Hepatocyte (in vitro differentiated cells): ENCODE data around the gene ARL6IP4. TPM values are rescaled to one million over a fixed set of nuclear protein-coding genes. Genes with fewer than 3 reads are reported as not detected.

Experiments
- DNase-seq: peaks from one replicate; pipeline ENCODE4 v3.0.0-alpha.2; 2016; ENCODE audit warnings: low spot score
- H2AFZ ChIP-seq: fragments of 200-600 bp; sonication (generic); 2 replicates; pipeline ENCODE4 v1.6.0; 2016; ENCODE audit warnings: antibody characterized with exemption, mild to moderate bottlenecking
- H3K27ac ChIP-seq: fragments of 200-600 bp; sonication (generic); 2 replicates; pipeline ENCODE4 v1.5.1; 2016; ENCODE audit warnings: mild to moderate bottlenecking
- H3K27me3 ChIP-seq: fragments of 200-600 bp; sonication (generic); 2 replicates; pipeline ENCODE4 v1.6.1; 2016
- H3K36me3 ChIP-seq: fragments of 200-600 bp; sonication (generic); replicated peaks from 2 replicates; pipeline ENCODE4 v1.5.1; 2016; ENCODE audit warnings: low read depth; ENCODE audit not compliant: insufficient read depth
- H3K4me1 ChIP-seq: fragments of 200-600 bp; sonication (generic); 2 replicates; pipeline ENCODE4 v1.5.1; 2016; ENCODE audit warnings: mild to moderate bottlenecking, moderate library complexity; ENCODE audit not compliant: insufficient read depth
- H3K4me2 ChIP-seq: fragments of 200-600 bp; sonication (generic); 2 replicates; pipeline ENCODE4 v1.6.0; 2016
- H3K4me3 ChIP-seq: fragments of 200-600 bp; sonication (generic); 2 replicates; pipeline ENCODE4 v1.5.1; 2016; ENCODE audit warnings: mild to moderate bottlenecking
- H3K79me2 ChIP-seq: fragments of 200-600 bp; sonication (generic); 2 replicates; pipeline ENCODE4 v1.6.0; 2017; ENCODE audit warnings: mild to moderate bottlenecking
- H3K9me2 ChIP-seq: fragments of 200-600 bp; sonication (generic); replicated peaks from 2 replicates; pipeline ENCODE4 v1.6.0; 2017; ENCODE audit warnings: mild to moderate bottlenecking; ENCODE audit not compliant: insufficient read depth
- H3K9me3 ChIP-seq: fragments of 200-600 bp; sonication (generic); 2 replicates; pipeline ENCODE4 v1.5.1; 2016; ENCODE audit warnings: low read depth, mild to moderate bottlenecking
- H4K20me1 ChIP-seq: fragments of 200-600 bp; sonication (generic); 2 replicates; pipeline ENCODE4 v1.6.0; 2016; ENCODE audit warnings: mild to moderate bottlenecking; ENCODE audit not compliant: insufficient read depth, poor library complexity, severe bottlenecking
- CTCF ChIP-seq: fragments of 200-600 bp; sonication (generic); IDR thresholded peaks from 2 replicates; pipeline ENCODE4 v1.5.1; 2016; ENCODE audit warnings: antibody characterized with exemption, mild to moderate bottlenecking; ENCODE audit not compliant: poor library complexity
- EZH2 ChIP-seq: fragments of 200-600 bp; sonication (generic); IDR thresholded peaks from 2 replicates; pipeline ENCODE4 v1.6.1; 2016; ENCODE audit warnings: antibody characterized with exemption, mild to moderate bottlenecking, borderline replicate concordance
- EZH2phosphoT487 ChIP-seq: fragments of 200-600 bp; sonication (generic); IDR thresholded peaks from one replicate; pipeline ENCODE4 v1.6.1; 2018; ENCODE audit warnings: antibody characterized with exemption, mild to moderate bottlenecking, low read depth, moderate library complexity; ENCODE audit not compliant: unreplicated experiment, severe bottlenecking
- WGBS: methylation state at CpG from one replicate; pipeline ENCODE4 v1.1.6; 2016; ENCODE audit warnings: low lambda C conversion rate; ENCODE audit errors: missing lambda C conversion rate; 5-methylcytosine and 5-hydroxymethylcytosine counted together
- polyA plus RNA-seq: library from polyadenylated mRNA; unstranded; fragments of >200 nt; fragmentation: Nextera tagmentation; extraction: Ambion mirVana; gene quantifications from 2 replicates; pipeline ENCODE4 v1.2.1, GENCODE V29; 2016
- total RNA-seq: library from RNA; depleted of rRNA; stranded (reverse); fragments of >200 nt; gene quantifications from 2 replicates; pipeline ENCODE4 v1.2.3, GENCODE V29; 2014

ARL6IP4 gene
- total and polyA plus RNA-seq, 2 experiments from 2014 or later = 138 to 248 TPM

- Histone ChIP-seq H3K27me3 (no peaks in the 10 kb centered on the region), H4K20me1 (no peaks in the 10 kb centered on the region), H3K27ac (no peak overlapping the region), H3K79me2 (no peaks in the 10 kb centered on the region), H2AFZ (no peak overlapping the region), H3K9me2 (no peaks in the 10 kb centered on the region), H3K4me2 (no peak overlapping the region), H3K4me3 (no peak overlapping the region), H3K9me3 (no peaks in the 10 kb centered on the region), H3K4me1 (no peaks in the 10 kb centered on the region), H3K36me3 (no peaks in the 10 kb centered on the region)
- DNase-seq = no peak
- 91% methylated on average over 7 of the region's 7 CpGs for WGBS
- TF ChIP-seq EZH2phosphoT487 = no peak
- TF ChIP-seq EZH2 = no peak
- no peak for TF ChIP-seq CTCF
Observed at GRCh38 chr12:123028475-123028874, 48.0 kb downstream of the ARL6IP4 start.

- H2AFZ ChIP-seq = no peak overlapping the region
- no peaks in the 10 kb centered on the region for H3K9me2 ChIP-seq
- no peak overlapping the region for H3K4me3 ChIP-seq
- no peak overlapping the region for H3K4me2 ChIP-seq
- no peak for TF ChIP-seq EZH2phosphoT487
- TF ChIP-seq EZH2 = no peak
- TF ChIP-seq CTCF = no peak
- H4K20me1 ChIP-seq = no peaks in the 10 kb centered on the region
- H3K27me3 ChIP-seq = no peaks in the 10 kb centered on the region
- no peaks in the 10 kb centered on the region for H3K9me3 ChIP-seq
- H3K27ac ChIP-seq = no peak overlapping the region
- H3K36me3 ChIP-seq = no peaks in the 10 kb centered on the region
- H3K4me1 ChIP-seq = no peaks in the 10 kb centered on the region
- DNase-seq = no peak
- no peaks in the 10 kb centered on the region for H3K79me2 ChIP-seq
Observed at GRCh38 chr12:123029550-123029949, 49.1 kb downstream of the ARL6IP4 start.

DNA sequence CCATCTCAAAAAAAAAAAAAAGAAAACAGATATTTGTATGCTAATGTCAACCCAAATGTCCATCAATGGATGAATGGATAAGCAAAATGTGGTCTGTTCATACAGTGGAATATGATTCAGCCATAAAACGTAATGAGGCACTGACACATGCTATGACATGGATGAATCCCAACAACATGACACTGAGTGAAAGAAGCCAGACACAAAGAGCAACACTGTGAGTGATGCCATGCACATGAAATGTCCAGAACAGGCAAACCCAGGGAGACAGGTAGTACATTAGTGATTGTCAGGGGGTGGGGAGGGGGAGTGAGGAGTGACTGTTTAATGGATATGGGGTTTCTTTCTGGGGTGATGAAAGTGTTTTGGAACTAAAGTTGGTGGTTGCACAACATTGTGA is 50.2 kb downstream of the ARL6IP4 start:
- H3K27ac ChIP-seq = no peak overlapping the region
- H3K79me2 ChIP-seq = no peaks in the 10 kb centered on the region
- WGBS = 66% methylated on average over 1 of the region's 1 CpG
- H3K9me3 ChIP-seq = no peaks in the 10 kb centered on the region
- TF ChIP-seq EZH2phosphoT487 (no peak), CTCF (no peak), EZH2 (no peak)
- no peak for DNase-seq
- H4K20me1 ChIP-seq = no peaks in the 10 kb centered on the region
- no peaks in the 10 kb centered on the region for H3K36me3 ChIP-seq
- no peak overlapping the region for H3K4me3 ChIP-seq
- H2AFZ ChIP-seq = no peak overlapping the region
- no peaks in the 10 kb centered on the region for H3K4me1 ChIP-seq
- no peaks in the 10 kb centered on the region for H3K27me3 ChIP-seq
- no peaks in the 10 kb centered on the region for H3K9me2 ChIP-seq
- no peak overlapping the region for H3K4me2 ChIP-seq
